DOHH2 (cell line): ENCODE data around the gene TGM2.

ENCODE experiments used
- H3F3A ChIP-seq: fragments of 200-600 bp; sonication (generic), shearing (Covaris generic); 2 replicates; pipeline ENCODE4 v1.6.0; 2016; ENCODE audit warnings: antibody characterized with exemption, mild to moderate bottlenecking; ENCODE audit not compliant: control insufficient read depth, insufficient read depth
- H3K27ac ChIP-seq: fragments of 200-600 bp; sonication (generic); 2 replicates; pipeline ENCODE4 v1.5.1; 2014; ENCODE audit warnings: low read depth, mild to moderate bottlenecking, low read length, moderate library complexity
- H3K27me3 ChIP-seq: fragments of 200-600 bp; sonication (generic); 2 replicates; pipeline ENCODE4 v1.6.1; 2014; ENCODE audit warnings: mild to moderate bottlenecking, low read length, mixed read lengths; ENCODE audit not compliant: control insufficient read depth
- H3K36me3 ChIP-seq: fragments of 200-600 bp; sonication (generic); 2 replicates; pipeline ENCODE4 v1.6.1; 2014; ENCODE audit warnings: mild to moderate bottlenecking, low read length, moderate library complexity, mixed read lengths; ENCODE audit not compliant: control insufficient read depth
- H3K4me1 ChIP-seq: fragments of 200-600 bp; sonication (generic); 2 replicates; pipeline ENCODE4 v1.6.1; 2014; ENCODE audit warnings: mild to moderate bottlenecking, low read length, mixed read lengths; ENCODE audit not compliant: control insufficient read depth
- H3K4me2 ChIP-seq: fragments of 200-600 bp; sonication (generic); 2 replicates; pipeline ENCODE4 v1.6.0; 2014; ENCODE audit warnings: mild to moderate bottlenecking, low read length, moderate library complexity
- H3K4me3 ChIP-seq: fragments of 200-600 bp; sonication (generic); 2 replicates; pipeline ENCODE4 v1.5.1; 2014; ENCODE audit warnings: mild to moderate bottlenecking, low read length, mixed read lengths
- H3K79me2 ChIP-seq: fragments of 200-600 bp; sonication (generic); 2 replicates; pipeline ENCODE4 v1.6.1; 2014; ENCODE audit warnings: mild to moderate bottlenecking, low read length, mixed read lengths; ENCODE audit not compliant: control insufficient read depth
- H3K9me2 ChIP-seq: fragments of 200-600 bp; sonication (generic); replicated peaks from 2 replicates; pipeline ENCODE4 v1.6.1; 2014; ENCODE audit warnings: mild to moderate bottlenecking, low read length, mixed read lengths; ENCODE audit not compliant: control insufficient read depth
- H3K9me3 ChIP-seq: fragments of 200-600 bp; sonication (generic); 2 replicates; pipeline ENCODE4 v1.6.1; 2014; ENCODE audit warnings: antibody characterized with exemption, low read length, mixed read lengths; ENCODE audit not compliant: control insufficient read depth, insufficient read depth
- H4K20me1 ChIP-seq: fragments of 200-600 bp; sonication (generic); 2 replicates; pipeline ENCODE4 v1.6.0; 2014; ENCODE audit warnings: low read depth, mild to moderate bottlenecking, antibody characterized with exemption, low read length, moderate library complexity; ENCODE audit not compliant: control insufficient read depth, insufficient read depth
- CTCF ChIP-seq: fragments of 200-600 bp; sonication (generic); IDR thresholded peaks from one replicate; pipeline ENCODE4 v1.5.1; 2014; ENCODE audit warnings: antibody characterized with exemption, mild to moderate bottlenecking, low read depth, low read length; ENCODE audit not compliant: poor library complexity, severe bottlenecking
- EZH2phosphoT487 ChIP-seq: fragments of 200-600 bp; sonication (generic); IDR thresholded peaks from 2 replicates; pipeline ENCODE4 v1.6.1; 2017; ENCODE audit warnings: borderline replicate concordance, mild to moderate bottlenecking, antibody characterized with exemption, low read length, moderate library complexity, mixed read lengths

The TGM2 gene

GRCh38 chr20:38094373-38094891, 70.6 kb downstream of the TGM2 start:
- no peaks in the 10 kb centered on the region for H3K27me3 ChIP-seq
- no peaks in the 10 kb centered on the region for H3K9me2 ChIP-seq
- peak overlapping the region; percentile 64 for H3K4me2 ChIP-seq
- H3K36me3 ChIP-seq = peaks cover 33% of the 10 kb centered on the region
- TF ChIP-seq CTCF (no peak), EZH2phosphoT487 (no peak)
- H3K4me3 ChIP-seq = peak overlapping the region; percentile 48
- no peaks in the 10 kb centered on the region for H4K20me1 ChIP-seq
- peak overlapping the region; percentile 78 for H3K27ac ChIP-seq
- peaks cover 6% of the 10 kb centered on the region; the same call in 1 of the 2 replicates for H3K79me2 ChIP-seq
- H3K9me3 ChIP-seq = no peaks in the 10 kb centered on the region
- peaks cover 57% of the 10 kb centered on the region for H3K4me1 ChIP-seq
- H3F3A ChIP-seq = peaks cover 19% of the 10 kb centered on the region

GRCh38 chr20:38093641-38094077, 71.4 kb downstream of the TGM2 start:
- peaks cover 6% of the 10 kb centered on the region; the same call in 1 of the 2 replicates for H3K79me2 ChIP-seq
- H3F3A ChIP-seq = peaks cover 19% of the 10 kb centered on the region
- peaks cover 36% of the 10 kb centered on the region for H3K36me3 ChIP-seq
- H4K20me1 ChIP-seq = no peaks in the 10 kb centered on the region
- no peaks in the 10 kb centered on the region for H3K9me2 ChIP-seq
- H3K27ac ChIP-seq = peak overlapping the region; percentile 78
- no peaks in the 10 kb centered on the region for H3K27me3 ChIP-seq
- peak overlapping the region; percentile 48 for H3K4me3 ChIP-seq
- TF ChIP-seq CTCF (no peak), EZH2phosphoT487 (no peak)
- no peaks in the 10 kb centered on the region for H3K9me3 ChIP-seq
- H3K4me1 ChIP-seq = peaks cover 57% of the 10 kb centered on the region
- peak overlapping the region; percentile 64 for H3K4me2 ChIP-seq

- Histone ChIP-seq H3K4me3 (peak overlapping the region; percentile 27; the same call in 1 of the 2 replicates), H3K9me3 (no peaks in the 10 kb centered on the region), H3K79me2 (peaks cover 6% of the 10 kb centered on the region; the same call in 1 of the 2 replicates), H3K36me3 (peaks cover 43% of the 10 kb centered on the region), H3K27ac (peak overlapping the region; percentile 78), H4K20me1 (no peaks in the 10 kb centered on the region), H3K4me2 (peak overlapping the region; percentile 44), H3K9me2 (no peaks in the 10 kb centered on the region), H3K4me1 (peaks cover 57% of the 10 kb centered on the region), H3F3A (peaks cover 19% of the 10 kb centered on the region), H3K27me3 (no peaks in the 10 kb centered on the region)
- TF ChIP-seq EZH2phosphoT487 (no peak), CTCF (no peak)
Observed at GRCh38 chr20:38092915-38093314, 72.2 kb downstream of the TGM2 start.
